Measurements from ENCODE around the gene SLC35A5.

DNA sequence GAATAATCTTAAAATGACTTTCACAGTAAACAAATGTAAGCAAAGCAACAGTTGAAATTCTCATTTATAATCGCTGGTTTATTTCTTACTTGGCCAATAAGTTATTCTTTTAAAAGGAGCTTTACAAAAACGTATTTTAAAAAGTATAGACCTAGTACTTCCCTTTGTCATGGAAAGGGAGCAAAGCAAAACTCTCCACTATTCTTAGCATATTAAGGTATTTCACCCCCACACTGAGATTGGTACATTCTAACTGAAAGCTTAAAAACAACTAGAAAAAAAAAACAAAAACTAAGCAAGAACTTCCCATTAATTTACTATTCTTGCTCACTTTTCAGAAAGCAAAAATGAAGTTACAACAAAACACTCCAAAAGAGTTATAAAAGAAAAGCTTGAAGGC, 1.5 kb upstream of the SLC35A5 start:
- TF ChIP-seq POLR2A (IDR thresholded peaks at IDR 0.05; ENCODE audit: low read length) (no peak), GATA1 (IDR thresholded peaks at IDR 0.05; ENCODE audit: low read depth, low read length) (no peak)
